ENCODE measurements around the gene ASPSCR1. TPM values are rescaled to one million over a fixed set of nuclear protein-coding genes. Genes with fewer than 3 reads are reported as not detected.

Gene ASPSCR1
- total and polyA plus RNA-seq, 9 of the 15 experiments (the other 6 are each of a cell fraction or from before 2014, with no cell fraction given): 0.90 to 36.9 (median 11.6) TPM

DNA sequence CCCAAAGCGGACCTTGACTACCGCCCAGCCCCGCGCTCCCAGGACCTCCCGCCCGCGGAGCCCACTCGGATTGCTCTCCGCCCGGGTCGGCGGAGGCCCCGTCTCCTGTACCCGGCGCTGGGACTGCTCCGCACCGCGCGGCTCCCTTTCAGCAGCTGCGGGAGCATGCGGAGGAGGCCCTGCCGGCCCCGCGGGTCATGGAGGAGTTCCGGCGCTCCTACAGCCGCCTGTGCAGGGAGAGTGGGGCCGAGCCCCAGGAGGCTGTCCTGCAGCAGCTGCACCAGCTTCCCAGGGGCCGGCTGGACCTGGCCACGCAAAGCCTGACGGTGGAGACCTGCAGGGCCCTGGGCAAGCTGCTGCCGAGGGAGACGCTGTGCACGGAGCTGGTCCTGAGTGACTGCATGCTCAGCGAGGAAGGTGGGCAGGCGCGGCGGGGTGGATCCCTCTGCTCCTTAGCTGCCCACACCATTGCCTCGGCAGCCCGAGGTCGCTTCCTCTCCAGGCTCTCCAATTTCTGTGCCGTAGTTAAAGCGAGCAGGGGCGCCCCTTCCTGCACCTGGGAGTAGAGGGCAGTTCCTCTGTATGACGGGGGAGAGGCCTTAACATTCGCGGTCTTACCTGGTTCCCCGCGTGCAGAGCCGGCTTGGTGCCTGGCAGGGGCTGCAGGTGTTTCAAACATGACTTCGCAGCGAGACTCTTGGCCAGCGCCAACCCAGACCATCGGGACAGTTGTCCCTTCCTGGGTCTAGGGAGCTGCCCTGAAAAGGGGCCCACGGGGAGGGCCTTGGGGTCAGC lies 46.2 kb downstream of the ASPSCR1 start (continued):
- TF ChIP-seq, protein P1, sequence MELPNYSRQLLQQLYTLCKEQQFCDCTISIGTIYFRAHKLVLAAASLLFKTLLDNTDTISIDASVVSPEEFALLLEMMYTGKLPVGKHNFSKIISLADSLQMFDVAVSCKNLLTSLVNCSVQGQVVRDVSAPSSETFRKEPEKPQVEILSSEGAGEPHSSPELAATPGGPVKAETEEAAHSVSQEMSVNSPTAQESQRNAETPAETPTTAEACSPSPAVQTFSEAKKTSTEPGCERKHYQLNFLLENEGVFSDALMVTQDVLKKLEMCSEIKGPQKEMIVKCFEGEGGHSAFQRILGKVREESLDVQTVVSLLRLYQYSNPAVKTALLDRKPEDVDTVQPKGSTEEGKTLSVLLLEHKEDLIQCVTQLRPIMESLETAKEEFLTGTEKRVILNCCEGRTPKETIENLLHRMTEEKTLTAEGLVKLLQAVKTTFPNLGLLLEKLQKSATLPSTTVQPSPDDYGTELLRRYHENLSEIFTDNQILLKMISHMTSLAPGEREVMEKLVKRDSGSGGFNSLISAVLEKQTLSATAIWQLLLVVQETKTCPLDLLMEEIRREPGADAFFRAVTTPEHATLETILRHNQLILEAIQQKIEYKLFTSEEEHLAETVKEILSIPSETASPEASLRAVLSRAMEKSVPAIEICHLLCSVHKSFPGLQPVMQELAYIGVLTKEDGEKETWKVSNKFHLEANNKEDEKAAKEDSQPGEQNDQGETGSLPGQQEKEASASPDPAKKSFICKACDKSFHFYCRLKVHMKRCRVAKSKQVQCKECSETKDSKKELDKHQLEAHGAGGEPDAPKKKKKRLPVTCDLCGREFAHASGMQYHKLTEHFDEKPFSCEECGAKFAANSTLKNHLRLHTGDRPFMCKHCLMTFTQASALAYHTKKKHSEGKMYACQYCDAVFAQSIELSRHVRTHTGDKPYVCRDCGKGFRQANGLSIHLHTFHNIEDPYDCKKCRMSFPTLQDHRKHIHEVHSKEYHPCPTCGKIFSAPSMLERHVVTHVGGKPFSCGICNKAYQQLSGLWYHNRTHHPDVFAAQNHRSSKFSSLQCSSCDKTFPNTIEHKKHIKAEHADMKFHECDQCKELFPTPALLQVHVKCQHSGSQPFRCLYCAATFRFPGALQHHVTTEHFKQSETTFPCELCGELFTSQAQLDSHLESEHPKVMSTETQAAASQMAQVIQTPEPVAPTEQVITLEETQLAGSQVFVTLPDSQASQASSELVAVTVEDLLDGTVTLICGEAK (IDR thresholded peaks at IDR 0.05): no peak
- TF ChIP-seq, protein P1 (CRISPR knock-in tag; IDR thresholded peaks at IDR 0.05): no peak
- TF ChIP-seq L3MBTL2 (IDR thresholded peaks at IDR 0.05): 0 out of 2 replicates have a peak, but pooled peaks have one; percentile 24
- no peak for TF ChIP-seq DMBX1 (CRISPR knock-in tag; IDR thresholded peaks at IDR 0.05; ENCODE audit: borderline replicate concordance)
- no peak for TF ChIP-seq BDP1 (IDR thresholded peaks at IDR 0.05; ENCODE audit: insufficient read depth, insufficient read length)
- no peak for TF ChIP-seq SIX5 (IDR thresholded peaks at IDR 0.05; ENCODE audit: borderline replicate concordance in 1 of 2, insufficient read depth in 1 of 2, low read depth in 1 of 2, low read length in 2 of 2)
- no peak for TF ChIP-seq POLR3A (IDR thresholded peaks at IDR 0.05; ENCODE audit: borderline replicate concordance, extremely low read depth, insufficient read depth, insufficient read length)
- no peak for TF ChIP-seq ZNF707 (CRISPR knock-in tag; conservative IDR thresholded peaks at IDR 0.05)
- no peak for TF ChIP-seq NR2F6 (CRISPR knock-in tag; IDR thresholded peaks at IDR 0.05)
- peak; percentile 37 for TF ChIP-seq RBFOX2 (IDR thresholded peaks at IDR 0.05; ENCODE audit: low read depth, low read length)
- TF ChIP-seq, protein P2, sequence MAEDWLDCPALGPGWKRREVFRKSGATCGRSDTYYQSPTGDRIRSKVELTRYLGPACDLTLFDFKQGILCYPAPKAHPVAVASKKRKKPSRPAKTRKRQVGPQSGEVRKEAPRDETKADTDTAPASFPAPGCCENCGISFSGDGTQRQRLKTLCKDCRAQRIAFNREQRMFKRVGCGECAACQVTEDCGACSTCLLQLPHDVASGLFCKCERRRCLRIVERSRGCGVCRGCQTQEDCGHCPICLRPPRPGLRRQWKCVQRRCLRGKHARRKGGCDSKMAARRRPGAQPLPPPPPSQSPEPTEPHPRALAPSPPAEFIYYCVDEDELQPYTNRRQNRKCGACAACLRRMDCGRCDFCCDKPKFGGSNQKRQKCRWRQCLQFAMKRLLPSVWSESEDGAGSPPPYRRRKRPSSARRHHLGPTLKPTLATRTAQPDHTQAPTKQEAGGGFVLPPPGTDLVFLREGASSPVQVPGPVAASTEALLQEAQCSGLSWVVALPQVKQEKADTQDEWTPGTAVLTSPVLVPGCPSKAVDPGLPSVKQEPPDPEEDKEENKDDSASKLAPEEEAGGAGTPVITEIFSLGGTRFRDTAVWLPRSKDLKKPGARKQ (CRISPR knock-in tag; IDR thresholded peaks at IDR 0.05): no peak
- TF ChIP-seq, protein P3, sequence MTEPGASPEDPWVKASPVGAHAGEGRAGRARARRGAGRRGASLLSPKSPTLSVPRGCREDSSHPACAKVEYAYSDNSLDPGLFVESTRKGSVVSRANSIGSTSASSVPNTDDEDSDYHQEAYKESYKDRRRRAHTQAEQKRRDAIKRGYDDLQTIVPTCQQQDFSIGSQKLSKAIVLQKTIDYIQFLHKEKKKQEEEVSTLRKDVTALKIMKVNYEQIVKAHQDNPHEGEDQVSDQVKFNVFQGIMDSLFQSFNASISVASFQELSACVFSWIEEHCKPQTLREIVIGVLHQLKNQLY (CRISPR knock-in tag; conservative IDR thresholded peaks at IDR 0.05): 0 out of 4 replicates have a peak, but pooled peaks of 1 of the 2 experiments have one; percentile 37
- no peak for TF ChIP-seq BHLHE40 (IDR thresholded peaks at IDR 0.05; ENCODE audit: low read length)

Measured in K562 (cell line).